Measurements from ENCODE around the gene INKA2.

INKA2 gene

DNA sequence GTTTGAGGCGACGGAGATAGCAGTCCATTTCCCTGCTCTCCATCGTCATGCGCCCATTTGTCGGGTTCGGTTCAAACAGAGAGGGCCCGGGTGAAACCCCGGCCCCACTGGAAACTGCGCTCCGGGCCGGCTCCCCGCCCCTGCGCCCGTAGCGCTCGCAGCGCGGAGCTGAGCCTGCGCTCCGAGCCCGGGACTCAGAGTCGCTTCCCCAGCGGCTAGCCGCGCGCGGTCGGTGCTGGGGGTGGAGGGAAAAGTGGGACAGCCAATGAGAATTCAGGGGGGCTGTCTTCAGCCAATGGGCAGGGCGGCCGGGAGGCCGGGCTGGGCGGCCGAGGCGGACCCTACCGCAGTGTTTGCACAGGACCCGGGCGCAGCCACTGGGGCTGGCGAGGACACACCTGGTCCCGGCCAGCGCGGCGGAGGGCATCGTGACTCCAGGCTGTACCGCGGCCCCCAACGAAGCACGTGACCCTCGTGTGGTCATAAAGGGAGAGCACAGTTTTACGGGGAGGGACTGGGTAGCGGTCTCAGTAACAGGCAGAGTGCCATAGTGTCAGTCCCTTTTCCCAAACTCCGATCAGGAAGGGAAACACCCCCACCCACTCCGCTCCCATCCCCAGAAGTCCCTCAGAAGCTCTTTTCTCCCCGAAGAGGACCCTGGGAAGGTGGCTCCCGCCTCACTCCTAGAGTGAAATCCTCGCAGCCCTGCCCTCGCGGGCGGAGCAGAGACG is at the start of gene INKA2:
Gene INKA2, minus strand, starts transcription at position 202 of the 731 bp plus-strand sequence. Its CDS starts 153 bp downstream, at position 49.
- DNase-seq (ENCODE audit: extremely low read depth in 1 of 2, low read depth in 1 of 2) = peak; percentile 66 to 77

DNA sequence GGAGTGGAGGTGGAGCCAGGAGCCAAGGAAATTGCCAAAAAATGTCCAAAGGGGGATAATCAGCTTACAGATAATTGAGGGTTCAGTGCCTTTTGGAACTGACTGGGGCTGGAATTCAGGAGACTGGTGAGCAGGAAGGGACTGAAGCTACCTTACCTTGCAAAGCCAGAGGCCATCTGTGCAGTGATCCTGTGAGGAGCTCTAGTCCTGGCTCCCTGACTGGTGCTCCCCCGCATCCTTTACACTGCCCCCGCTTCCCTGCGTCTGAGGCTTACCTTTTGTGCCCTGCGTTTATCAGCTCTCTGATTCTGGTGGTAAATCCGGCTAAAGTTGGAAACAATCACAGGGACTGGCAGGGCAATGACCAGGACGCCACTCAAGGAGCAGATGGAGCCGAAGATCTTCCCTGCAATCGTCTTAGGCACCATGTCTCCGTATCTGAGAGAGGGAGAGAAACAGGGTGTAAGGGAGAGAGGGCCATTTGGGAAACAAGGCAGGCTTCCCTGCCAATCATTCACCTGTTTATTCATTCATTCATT is 47.5 kb upstream of the INKA2 start:
- no peak for DNase-seq (ENCODE audit: extremely low read depth in 1 of 2, low read depth in 1 of 2)

DNA sequence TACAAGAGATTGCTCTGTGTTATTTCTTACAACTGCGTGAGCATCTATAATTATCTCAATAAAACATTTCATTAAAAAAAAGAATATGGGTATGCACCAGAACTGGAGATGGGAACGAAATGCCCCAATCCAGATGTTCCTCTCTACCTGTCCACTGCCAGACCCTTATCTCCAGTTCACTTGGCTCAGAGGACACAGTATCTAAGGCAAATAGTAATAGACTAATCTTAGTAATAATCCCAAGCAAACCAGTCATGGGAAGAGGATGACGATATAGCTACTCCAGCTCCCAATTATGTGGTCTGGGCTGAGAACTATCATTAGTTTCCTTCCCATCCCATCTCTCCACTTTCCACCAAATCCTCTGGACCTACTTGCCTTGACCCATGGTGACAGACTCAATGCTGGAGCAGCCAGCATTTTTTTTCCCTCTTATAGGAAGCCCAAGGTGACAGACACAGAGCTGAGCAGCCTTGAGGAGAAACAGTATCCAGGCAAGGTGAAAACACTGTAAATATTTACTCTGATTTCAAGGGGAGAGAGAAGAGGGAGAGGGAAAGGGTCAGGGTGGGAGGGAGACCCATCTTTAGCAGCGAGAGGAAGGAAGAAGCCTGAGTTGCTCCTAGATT is 45.2 kb upstream of the INKA2 start:
- DNase-seq (ENCODE audit: extremely low read depth in 1 of 2, low read depth in 1 of 2) = no peak

DNA sequence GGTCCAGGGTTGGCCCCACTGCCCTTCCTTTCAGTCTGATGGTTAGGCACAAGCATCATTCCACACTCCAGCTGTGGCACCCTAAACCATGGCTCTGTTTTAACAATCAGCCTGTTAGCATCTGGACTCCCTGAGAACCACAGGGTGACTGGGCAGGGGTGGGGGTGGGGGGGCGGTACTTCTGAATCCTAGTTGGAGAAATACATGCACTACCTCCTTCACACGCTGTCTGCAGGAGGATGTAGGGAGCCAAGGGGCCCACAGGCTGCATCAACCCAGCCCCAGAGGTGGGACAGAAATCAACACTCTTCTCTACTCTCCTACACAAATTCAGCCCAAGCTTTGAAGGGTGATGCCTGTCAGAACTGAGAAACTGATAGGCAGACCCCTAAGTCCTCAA is 40.4 kb upstream of the INKA2 start:
- DNase-seq (ENCODE audit: extremely low read depth in 1 of 2, low read depth in 1 of 2) = no peak

DNA sequence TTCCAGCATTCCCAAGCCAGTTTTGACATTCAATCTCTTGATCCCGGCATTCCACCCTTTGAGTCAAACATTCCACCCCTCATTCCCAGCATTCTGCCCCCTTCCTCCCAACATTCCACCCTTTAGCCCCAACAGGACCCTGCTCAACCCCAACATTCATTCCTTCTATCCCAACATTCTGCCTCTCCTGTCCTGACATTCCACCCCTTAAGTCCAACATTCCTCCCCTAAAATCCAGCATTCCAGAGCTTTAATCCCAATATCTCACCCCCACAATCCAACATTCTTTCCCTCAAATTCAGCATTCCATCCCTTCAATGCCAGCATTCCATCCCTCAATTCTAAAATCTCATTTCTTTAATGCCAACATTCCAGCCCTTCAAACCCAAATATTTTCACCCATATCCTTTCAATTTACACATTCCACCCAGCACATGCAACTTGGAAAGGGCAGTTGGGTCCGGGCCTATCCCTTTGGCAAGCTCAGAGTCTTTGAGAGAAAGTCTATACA is 39.4 kb upstream of the INKA2 start:
- DNase-seq (ENCODE audit: extremely low read depth in 1 of 2, low read depth in 1 of 2) = no peak

DNA sequence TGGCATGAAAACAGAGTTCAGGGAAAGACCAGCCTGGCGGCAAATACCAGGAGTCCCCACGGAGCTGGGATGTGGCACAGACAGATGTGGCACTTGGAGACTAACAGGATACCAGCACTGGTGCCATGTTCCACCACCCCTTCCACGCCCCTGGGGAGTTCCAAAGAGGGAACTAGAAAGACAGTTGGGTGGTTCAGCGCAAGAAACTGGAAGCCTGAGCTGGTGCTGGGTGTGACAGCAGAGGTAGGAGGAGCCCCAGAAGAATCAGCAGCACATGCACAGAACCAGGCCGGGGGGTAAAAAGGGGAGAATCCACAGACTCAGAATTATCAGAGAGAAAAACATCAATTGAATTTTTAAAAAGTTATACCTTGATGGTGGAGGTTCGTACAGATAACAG is 38.9 kb upstream of the INKA2 start:
- DNase-seq (ENCODE audit: extremely low read depth in 1 of 2, low read depth in 1 of 2) = no peak

DNA sequence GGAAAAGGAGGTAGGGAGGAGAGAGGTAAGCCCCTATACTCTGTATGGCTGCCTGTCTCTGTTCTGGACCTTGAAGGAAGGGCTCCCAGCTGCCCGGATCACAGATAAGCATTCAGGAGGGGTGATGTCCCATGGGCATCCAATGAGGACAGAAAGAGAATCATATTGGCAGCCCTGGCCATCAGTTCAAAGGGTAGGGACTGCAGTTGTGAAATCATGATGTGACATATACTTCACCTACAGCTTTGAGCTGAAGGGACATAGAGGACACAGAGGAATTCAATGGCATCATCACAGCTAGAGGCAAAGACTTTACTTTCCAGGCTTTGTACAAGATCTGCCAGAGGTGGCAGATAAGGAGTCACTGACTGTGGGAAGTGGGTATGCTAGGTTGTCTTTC is 38.1 kb upstream of the INKA2 start:
- no peak for DNase-seq (ENCODE audit: extremely low read depth in 1 of 2, low read depth in 1 of 2)

DNA sequence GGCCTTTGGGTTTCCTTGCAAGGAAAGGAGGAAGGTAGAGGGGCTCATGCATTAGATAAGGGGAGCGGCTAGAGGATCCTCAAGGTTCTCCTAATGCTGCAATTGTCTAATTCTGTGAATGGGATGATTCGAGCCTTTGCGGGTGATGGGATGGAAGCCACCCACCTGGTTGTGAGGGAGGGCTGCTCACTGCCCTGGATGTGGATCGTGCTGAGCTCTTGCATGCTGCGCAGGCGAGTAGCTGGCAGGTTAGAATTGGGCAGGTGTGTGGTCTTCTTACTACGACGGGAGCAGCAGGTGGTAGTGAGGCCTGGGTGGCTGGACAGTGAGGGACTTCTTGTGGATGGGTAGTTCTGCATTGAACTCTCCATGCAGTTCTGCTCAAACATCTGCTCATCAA is 37.7 kb upstream of the INKA2 start:
- DNase-seq (ENCODE audit: extremely low read depth in 1 of 2, low read depth in 1 of 2) = no peak

DNA sequence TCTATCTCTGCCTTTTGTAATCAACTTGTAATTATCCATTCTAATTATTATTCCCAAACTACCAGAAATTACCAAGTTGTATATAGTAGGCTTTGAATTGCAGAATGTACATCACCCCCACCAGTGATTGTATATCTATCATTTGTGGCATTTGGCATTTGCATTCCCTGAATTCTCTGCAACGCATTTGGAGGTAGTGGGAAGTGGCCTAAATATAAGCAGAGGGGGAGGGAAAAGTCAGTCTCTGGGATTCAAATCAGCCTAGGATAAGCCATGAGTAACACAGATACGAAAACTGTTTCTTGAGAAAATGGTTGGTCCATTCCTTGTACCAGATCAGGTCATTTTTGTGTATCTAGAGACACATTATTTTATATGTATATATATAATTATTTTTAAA is 37.2 kb upstream of the INKA2 start:
- no peak for DNase-seq (ENCODE audit: extremely low read depth in 1 of 2, low read depth in 1 of 2)

DNA sequence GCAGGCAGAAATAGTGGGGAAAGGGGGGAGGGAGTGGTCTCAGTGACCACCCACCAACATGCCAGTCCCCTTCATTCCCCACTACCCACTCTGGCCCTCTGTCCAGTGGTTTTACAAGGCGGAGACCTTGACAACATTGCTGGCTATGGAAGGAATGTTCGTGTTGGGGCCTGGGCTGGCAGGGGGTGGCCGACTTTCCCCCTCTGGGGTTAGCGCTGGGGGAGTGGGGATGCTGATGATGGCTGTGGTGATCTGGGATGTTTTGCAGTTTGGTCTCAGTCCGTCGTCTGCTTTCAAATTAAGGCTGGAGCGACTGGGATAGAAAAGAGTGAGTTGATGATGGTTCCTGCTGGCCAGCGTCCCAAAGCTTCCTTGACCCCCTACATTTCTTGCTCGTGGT is 36.8 kb upstream of the INKA2 start:
- no peak for DNase-seq (ENCODE audit: extremely low read depth in 1 of 2, low read depth in 1 of 2)

DNA sequence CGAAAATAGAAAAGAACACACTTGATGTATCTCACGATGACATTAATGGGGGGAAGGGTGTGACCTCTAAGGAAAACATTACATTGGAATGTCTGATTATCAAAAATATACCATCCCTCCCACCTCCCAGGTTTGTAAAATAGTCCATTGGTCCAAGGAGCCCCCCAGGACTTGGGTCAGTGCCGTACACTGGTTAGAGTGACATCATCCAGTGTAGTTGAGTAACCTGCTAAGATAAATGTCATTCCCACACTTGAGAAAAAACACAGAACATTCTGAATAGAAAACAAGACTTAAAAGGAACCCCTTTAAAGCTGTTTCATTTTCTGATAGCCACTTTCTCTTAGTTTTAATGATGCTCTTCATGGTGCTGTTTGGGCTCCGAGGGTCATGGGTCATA is 31.7 kb upstream of the INKA2 start:
- no peak for DNase-seq (ENCODE audit: extremely low read depth in 1 of 2, low read depth in 1 of 2)

DNA sequence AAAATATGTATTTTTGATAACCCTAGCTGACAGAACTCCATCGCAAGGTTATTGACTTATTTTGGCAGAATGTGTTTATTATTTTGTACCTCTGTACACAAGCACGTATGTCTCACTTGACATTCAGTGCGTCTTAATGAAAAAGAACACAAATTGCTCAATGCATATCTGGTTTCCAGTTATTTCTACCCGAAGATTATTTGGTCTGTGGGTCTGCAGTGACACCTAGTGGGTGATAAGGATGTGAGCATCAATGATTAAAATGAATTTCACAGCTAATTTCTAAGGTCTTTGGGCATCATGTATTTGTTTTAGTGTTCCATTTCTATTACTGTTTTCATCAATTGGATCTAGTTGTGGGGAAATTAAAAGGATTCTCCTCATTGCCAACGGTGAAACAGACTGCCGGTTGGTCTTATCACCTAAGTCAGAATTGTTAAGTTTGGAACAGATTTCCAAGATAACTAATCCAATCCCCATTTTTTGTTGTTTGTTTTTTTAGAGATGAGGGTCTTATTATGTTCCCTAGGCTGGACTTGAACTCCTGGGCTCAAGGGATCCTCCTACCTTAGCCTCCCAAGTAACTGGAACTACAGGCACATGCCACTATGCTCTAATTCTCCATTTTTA is 30.4 kb upstream of the INKA2 start:
- no peak for DNase-seq (ENCODE audit: extremely low read depth in 1 of 2, low read depth in 1 of 2)

DNA sequence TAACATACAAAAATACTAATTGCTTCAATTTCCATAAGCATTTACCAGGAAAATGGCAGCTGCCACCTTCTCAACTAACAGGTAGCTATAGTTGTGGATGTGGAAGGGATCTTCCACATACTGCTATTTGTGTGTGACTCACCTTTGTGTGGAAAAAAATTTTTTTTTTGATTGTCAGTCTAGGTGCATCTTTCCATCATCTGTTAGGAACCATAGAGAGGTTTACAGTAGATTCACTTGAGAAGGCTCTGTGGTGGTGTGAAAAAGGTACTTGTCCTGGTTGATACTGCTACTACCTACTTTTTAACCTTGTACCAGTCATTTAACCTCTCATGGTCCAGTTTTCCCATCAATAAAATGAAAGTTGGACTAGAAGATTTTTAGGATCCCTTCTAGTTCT is 29.4 kb upstream of the INKA2 start:
- DNase-seq (ENCODE audit: extremely low read depth in 1 of 2, low read depth in 1 of 2) = no peak

DNA sequence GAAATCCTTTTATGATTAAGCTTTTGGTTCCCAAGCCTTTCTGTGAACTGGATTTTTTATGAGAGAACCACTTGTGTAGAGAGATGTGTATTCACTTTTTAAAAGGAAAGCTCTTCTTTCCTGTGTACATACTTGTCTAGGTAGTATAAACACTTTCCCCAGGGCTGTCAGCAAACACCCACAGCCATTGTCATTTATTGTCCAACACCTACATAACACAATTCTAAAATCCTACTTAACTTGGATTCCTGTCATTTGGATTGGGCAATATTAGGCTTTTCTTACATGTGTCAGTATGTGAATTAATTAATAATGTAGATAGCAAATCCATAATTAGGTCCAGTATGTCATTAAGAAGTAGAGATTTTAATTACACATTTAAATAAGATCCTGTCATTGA is 28.8 kb upstream of the INKA2 start:
- no peak for DNase-seq (ENCODE audit: extremely low read depth in 1 of 2, low read depth in 1 of 2)

DNA sequence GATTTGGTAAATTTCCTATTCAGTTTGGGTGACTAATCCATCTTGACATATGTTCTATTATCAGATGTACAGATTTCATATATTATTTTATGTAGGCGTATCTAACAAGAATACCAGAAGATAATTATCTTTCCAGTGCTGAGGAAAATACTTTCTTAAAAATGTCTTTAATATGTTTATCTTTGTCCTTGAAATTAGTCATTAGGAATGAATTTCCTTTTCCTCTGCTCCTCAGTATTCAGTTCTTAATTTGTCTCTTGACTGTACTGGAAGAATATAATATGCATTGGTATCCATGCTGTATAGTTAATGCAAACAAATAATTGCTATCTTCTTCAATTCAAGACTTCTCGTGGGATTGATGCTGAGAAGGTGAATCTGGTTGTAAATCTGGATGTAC is 23.1 kb upstream of the INKA2 start:
- no peak for DNase-seq (ENCODE audit: extremely low read depth in 1 of 2, low read depth in 1 of 2)

DNA sequence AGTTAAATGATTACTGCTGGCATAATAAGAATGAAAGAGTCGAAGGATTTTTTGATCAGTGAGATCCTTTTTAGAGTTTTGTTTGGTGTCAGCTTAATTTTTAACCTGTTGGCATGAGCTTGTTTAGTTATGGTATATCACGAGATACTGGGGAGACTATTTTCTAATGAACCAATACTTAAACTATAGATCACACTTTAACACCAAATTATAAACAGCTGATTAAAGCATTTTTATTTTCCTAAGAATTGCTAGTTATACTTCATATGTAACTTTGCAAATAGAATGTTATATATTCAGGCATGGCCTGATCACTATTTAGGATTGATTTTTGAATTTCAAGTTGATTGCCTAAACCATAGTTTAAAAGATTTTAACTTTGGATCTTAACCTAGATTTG is 22.5 kb upstream of the INKA2 start:
- no peak for DNase-seq (ENCODE audit: extremely low read depth in 1 of 2, low read depth in 1 of 2)

DNA sequence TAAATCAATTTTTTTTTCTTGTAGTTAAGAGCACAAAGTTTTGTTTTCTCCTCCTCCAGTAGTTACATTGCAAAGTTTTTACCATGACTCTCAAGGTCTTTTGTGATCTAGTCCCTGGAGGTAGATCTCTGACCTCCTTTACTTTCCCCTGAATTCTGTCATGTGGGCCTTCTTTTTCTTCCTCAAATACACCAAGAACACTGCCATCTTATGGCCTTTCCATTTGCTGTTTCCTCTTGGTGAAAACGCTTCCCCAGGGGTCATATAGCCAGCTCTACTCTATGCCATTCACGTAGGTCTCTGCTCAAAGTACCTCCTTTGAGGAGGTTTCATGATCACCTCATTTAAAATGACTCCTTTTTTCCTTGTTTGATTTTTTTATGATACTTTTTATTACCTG is 19.2 kb upstream of the INKA2 start:
- DNase-seq (ENCODE audit: extremely low read depth in 1 of 2, low read depth in 1 of 2) = no peak

DNA sequence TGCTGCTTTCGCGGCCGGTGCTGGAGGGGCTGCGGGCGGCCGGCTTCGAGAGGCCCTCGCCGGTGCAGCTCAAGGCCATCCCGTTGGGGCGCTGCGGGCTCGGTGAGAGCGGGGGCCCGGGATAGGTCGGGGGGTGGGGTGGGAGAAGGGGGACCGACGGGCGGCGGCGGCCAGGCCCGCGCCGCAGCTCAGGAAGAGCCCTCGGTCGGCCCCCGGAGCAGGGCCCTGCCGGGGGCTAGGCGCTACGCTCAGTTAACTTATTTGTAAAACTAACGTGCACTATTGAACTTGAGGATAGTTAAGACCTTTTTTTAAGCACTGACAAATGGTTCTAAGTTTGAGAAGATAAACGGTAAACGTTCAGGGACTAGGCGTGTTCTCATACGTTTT is 16.9 kb upstream of the INKA2 start:
- no peak for DNase-seq (ENCODE audit: extremely low read depth in 1 of 2, low read depth in 1 of 2)

DNA sequence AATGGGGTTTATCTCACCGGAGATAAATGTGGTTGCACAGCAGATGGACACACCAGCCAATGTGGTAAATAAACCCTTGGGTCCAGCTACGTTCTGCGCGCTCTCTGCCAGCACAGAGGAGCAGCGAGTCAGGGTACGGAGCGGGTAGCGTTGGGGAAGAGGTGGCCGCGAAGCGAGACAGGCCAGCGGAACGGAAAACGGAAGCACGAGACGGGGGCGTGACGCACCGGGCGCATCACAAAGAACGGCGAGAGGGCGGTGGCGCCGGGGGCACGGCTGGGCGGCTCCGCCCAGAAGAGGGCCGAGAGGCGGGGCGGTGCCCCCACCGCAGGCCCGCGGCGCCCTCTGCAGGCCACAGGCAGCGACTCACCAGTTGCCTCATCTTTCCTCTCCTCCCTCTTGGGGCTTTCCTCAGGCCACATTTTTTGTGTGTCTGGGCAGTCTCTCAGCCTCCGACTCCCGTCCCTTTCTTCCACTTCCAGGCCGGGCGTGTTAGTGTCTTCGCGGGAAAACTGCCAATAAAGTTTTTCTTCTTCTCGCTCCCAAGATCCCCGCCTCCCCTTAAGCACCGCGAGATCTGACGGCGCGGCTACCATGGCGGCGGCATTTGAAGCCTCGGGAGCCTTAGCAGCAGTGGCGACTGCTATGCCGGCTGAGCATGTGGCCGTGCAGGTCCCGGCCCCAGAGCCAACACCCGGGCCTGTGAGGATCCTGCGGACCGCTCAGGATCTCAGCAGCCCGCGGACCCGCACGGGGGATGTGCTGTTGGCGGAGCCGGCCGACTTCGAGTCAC is 16.3 kb upstream of the INKA2 start, which contains the start of gene DDX20:
Gene DDX20, plus strand, starts transcription at position 571 of the 793 bp plus-strand sequence. Its CDS starts 24 bp downstream, at position 595.
- DNase-seq (ENCODE audit: extremely low read depth in 1 of 2, low read depth in 1 of 2) = peak; percentile 86 to 88

DNA sequence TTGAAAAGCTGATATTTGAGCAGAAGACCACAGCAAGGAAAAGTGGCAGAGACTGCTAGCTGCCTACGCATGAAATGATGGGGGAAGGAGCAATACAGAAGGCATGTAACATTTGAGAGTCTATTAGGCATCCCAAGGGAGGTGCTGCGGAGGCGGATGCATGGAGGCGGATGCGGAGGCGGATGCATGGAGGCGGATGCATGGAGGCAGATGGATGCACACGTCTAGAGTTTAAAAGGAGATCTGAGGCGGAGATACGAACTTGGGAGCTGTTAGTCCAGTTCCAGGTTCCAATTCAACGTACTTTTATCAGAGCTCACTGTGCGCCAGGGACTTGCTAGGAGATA is 15.8 kb upstream of the INKA2 start:
- DNase-seq (ENCODE audit: extremely low read depth in 1 of 2, low read depth in 1 of 2) = peak in 1 of 2 donors; percentile 15
